Erythroblast (primary cell): ENCODE measurements around the gene NTM.

ENCODE experiments used
- GATA1 ChIP-seq: IDR thresholded peaks from 2 replicates; pipeline ENCODE4 v1.6.1; 2011; ENCODE audit warnings: low read depth, mild to moderate bottlenecking, control low read depth, low read length, moderate library complexity
- POLR2A ChIP-seq: IDR thresholded peaks from 2 replicates; pipeline ENCODE4 v1.6.1; 2011; ENCODE audit warnings: mild to moderate bottlenecking, low read length

DNA sequence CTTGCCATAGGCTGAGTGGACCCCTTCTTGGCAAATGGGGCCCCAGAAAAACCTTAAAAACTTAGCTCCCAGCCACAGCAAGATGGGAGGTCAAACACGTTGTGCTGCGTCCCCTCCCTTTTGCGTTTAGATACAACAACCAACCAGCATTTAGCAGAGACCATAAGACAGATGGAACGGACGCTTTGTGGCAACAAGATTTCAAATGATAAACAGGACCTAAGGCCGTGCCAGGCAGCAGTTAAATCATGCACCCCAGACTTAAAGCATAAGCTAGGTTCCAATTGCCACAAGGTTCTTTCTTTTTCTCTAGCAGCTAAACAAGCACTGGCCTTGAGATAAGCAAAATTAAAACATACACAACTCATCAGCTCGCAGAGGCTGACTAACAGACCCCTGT is 39.4 kb upstream of the NTM start:
- TF ChIP-seq POLR2A (no peak), GATA1 (no peak)
